GM12878 (cell line): ENCODE results near the gene GALT. TPM values are rescaled to one million over a fixed set of nuclear protein-coding genes. Genes with fewer than 3 reads are reported as not detected.

ENCODE experiments used
- ATAC-seq: fragments of 200-7000 bp; cut with Tn5 transposase; 3 replicates; pipeline ENCODE4 v1.9.1; 2020; ENCODE audit warnings: mild to moderate bottlenecking, moderate library complexity
- BruUV-seq: library from RNA; stranded (reverse); fragments of 400-500 nt; replicated peaks from 2 replicates; lab custom pipeline; 2021; lab: Mats Ljungman, UMichigan
- CTCF ChIA-PET: fragments of 300-600 bp; sonication (Branson Sonifier 250); formaldehyde crosslinking; extraction: SDS; loops from one replicate; lab custom pipeline; 2021; ENCODE audit warnings: inconsistent platforms; lab: Yijun Ruan, JAX
- POLR2A ChIA-PET: fragments of 350-600 bp; formaldehyde crosslinking; extraction: SDS; loops from one replicate; lab custom pipeline; 2021; ENCODE audit warnings: inconsistent platforms; lab: Charles Lee
- RAD21 ChIA-PET: fragments of 300-600 bp; sonication (Branson Sonifier 250); formaldehyde crosslinking; loops from one replicate; lab custom pipeline; 2023; ENCODE audit warnings: antibody characterized with exemption; ENCODE audit not compliant: unreplicated experiment; lab: Charles Lee
- SMC1A ChIA-PET: fragments of 300-600 bp; sonication (Branson Sonifier 250); formaldehyde crosslinking; loops from one replicate; lab custom pipeline; 2023; ENCODE audit not compliant: unreplicated experiment, uncharacterized antibody; lab: Charles Lee
- DNase-seq: peaks from one replicate; pipeline ENCODE4 v3.0.0-alpha.2; 2011; ENCODE audit warnings: low read depth, low spot score
- FAIRE-seq: peaks from 3 replicates; lab custom pipeline; 2011; peaks lifted over from hg19 to GRCh38; lab: Jason Lieb, UNC
- H2AFZ ChIP-seq: 2 replicates; pipeline ENCODE4 v1.6.0; 2011; ENCODE audit warnings: low read depth, low read length, control low read depth; ENCODE audit not compliant: control insufficient read depth
- H3K27ac ChIP-seq: 2 replicates; pipeline ENCODE4 v1.5.1; 2011; ENCODE audit warnings: control low read depth; ENCODE audit not compliant: control insufficient read depth, insufficient read depth
- H3K27me3 ChIP-seq, 2 experiments: replicated peaks in 1 of 2; 2 replicates each; pipeline versions ENCODE4 v1.6.0 to v1.6.1; 2011; ENCODE audit warnings: low read length in 1 of 2; ENCODE audit not compliant: control insufficient read depth in 2 of 2, insufficient read depth in 2 of 2
- H3K36me3 ChIP-seq, 2 experiments: 2 replicates each; pipeline ENCODE4 v1.5.1; 2011; ENCODE audit warnings: low read length in 1 of 2; ENCODE audit not compliant: control insufficient read depth in 2 of 2, insufficient read depth in 2 of 2
- H3K4me1 ChIP-seq: 2 replicates; pipeline ENCODE4 v1.6.1; 2011; ENCODE audit warnings: mild to moderate bottlenecking, low read length, moderate library complexity, mixed read lengths; ENCODE audit not compliant: control insufficient read depth, insufficient read depth
- H3K4me2 ChIP-seq: 2 replicates; pipeline ENCODE4 v1.6.0; 2011; ENCODE audit warnings: control low read depth; ENCODE audit not compliant: control insufficient read depth, insufficient read depth
- H3K4me3 ChIP-seq: fragments of 200-600 bp; sonication (generic); 2 replicates; pipeline ENCODE4 v1.5.1; 2016
- H3K79me2 ChIP-seq: 2 replicates; pipeline ENCODE4 v1.6.0; 2011; ENCODE audit warnings: low read length; ENCODE audit not compliant: control insufficient read depth, insufficient read depth
- H3K9ac ChIP-seq: 2 replicates; pipeline ENCODE4 v1.8.0; 2011; ENCODE audit warnings: low read length, control low read depth, mixed read lengths; ENCODE audit not compliant: control insufficient read depth, insufficient read depth
- H3K9me3 ChIP-seq: replicated peaks from 3 replicates; pipeline ENCODE4 v1.5.1; 2011; ENCODE audit warnings: mild to moderate bottlenecking, low read length; ENCODE audit not compliant: control insufficient read depth, insufficient read depth
- H4K20me1 ChIP-seq: 2 replicates; pipeline ENCODE4 v1.6.0; 2011; ENCODE audit not compliant: control insufficient read depth, insufficient read depth
- ASH2L ChIP-seq: fragments of 300-600, 200-600 bp; sonication (generic); IDR thresholded peaks from 2 replicates; pipeline ENCODE4 v1.6.1; 2017; ENCODE audit warnings: low read depth, mild to moderate bottlenecking, borderline replicate concordance
- ATF2 ChIP-seq: IDR thresholded peaks from 2 replicates; pipeline ENCODE4 v1.6.1; 2012; ENCODE audit warnings: low read length, inconsistent platforms
- ATF7 ChIP-seq: fragments of 450-650 bp; IDR thresholded peaks from 2 replicates; pipeline ENCODE4 v1.6.1; 2016; ENCODE audit warnings: low read depth, mild to moderate bottlenecking
- CHD1 ChIP-seq: IDR thresholded peaks from 2 replicates; pipeline ENCODE4 v1.6.1; 2012; ENCODE audit warnings: low read depth, low read length, improper control_type of control experiment
- CHD4 ChIP-seq: fragments of 200-600 bp; sonication (generic); IDR thresholded peaks from 2 replicates; pipeline ENCODE4 v1.6.1; 2016; ENCODE audit warnings: mild to moderate bottlenecking
- DPF2 ChIP-seq: fragments of 450-650 bp; IDR thresholded peaks from 2 replicates; pipeline ENCODE4 v1.6.1; 2017; ENCODE audit warnings: mild to moderate bottlenecking
- HCFC1 ChIP-seq: fragments of 150-350 bp; IDR thresholded peaks from 2 replicates; pipeline ENCODE4 v1.6.1; 2014; ENCODE audit warnings: low read length
- LARP7 ChIP-seq: fragments of 450-650 bp; IDR thresholded peaks from 2 replicates; pipeline ENCODE4 v1.6.1; 2017; ENCODE audit warnings: mild to moderate bottlenecking
- NFIC ChIP-seq: IDR thresholded peaks from 2 replicates; pipeline ENCODE4 v1.6.1; 2012; ENCODE audit warnings: low read depth, mild to moderate bottlenecking, inconsistent platforms, low read length, moderate library complexity
- NFXL1 ChIP-seq: fragments of 450-650 bp; IDR thresholded peaks from 2 replicates; pipeline ENCODE4 v1.6.1; 2017; ENCODE audit warnings: antibody characterized with exemption, mild to moderate bottlenecking, borderline replicate concordance
- POLR2AphosphoS2 ChIP-seq: IDR thresholded peaks from 2 replicates; pipeline ENCODE4 v1.6.1; 2011; ENCODE audit warnings: low read depth, mild to moderate bottlenecking, low read length, improper control_type of control experiment, moderate library complexity
- SMAD1 ChIP-seq: fragments of 450-650 bp; IDR thresholded peaks from 2 replicates; pipeline ENCODE4 v1.6.1; 2018; ENCODE audit warnings: mild to moderate bottlenecking, low read depth; ENCODE audit not compliant: partially characterized antibody
- WRNIP1 ChIP-seq: IDR thresholded peaks from 2 replicates; pipeline ENCODE4 v1.6.1; 2011; ENCODE audit warnings: low read depth, low read length, improper control_type of control experiment, borderline replicate concordance
- ZBED1 ChIP-seq: IDR thresholded peaks from 2 replicates; pipeline ENCODE4 v1.6.1; 2016; ENCODE audit warnings: borderline replicate concordance
- ZNF622 ChIP-seq: fragments of 450-650 bp; IDR thresholded peaks from 2 replicates; pipeline ENCODE4 v1.6.1; 2017; ENCODE audit warnings: mild to moderate bottlenecking, inconsistent platforms
- WGBS: methylation state at CpG from one replicate; pipeline ENCODE4 v1.1.6; 2016; ENCODE audit warnings: low lambda C conversion rate; ENCODE audit not compliant: insufficient replicate concordance, insufficient coverage; ENCODE audit errors: missing lambda C conversion rate; 5-methylcytosine and 5-hydroxymethylcytosine counted together
- in situ Hi-C: fragments of 300-500 bp; cut with MboI; formaldehyde crosslinking; loops from 9 replicates; pipeline ENCODE4 v1.14.3; 2018; ENCODE audit warnings: mixed read lengths
- intact Hi-C: fragments of 100-400 bp; cut with micrococcal nuclease; formaldehyde crosslinking; loops from one replicate; pipeline ENCODE4 v1.14.2; 2022; ENCODE audit not compliant: unreplicated experiment
- polyA plus RNA-seq, 11 experiments: library from polyadenylated mRNA; depleted of rRNA in 4 of 11; unstranded in 6 of 11; stranded (reverse) in 5 of 11; fragments of >200 nt; fragmentation: Nextera tagmentation in 4 of 11; fragmentation: Illumina TruSeq in 1 of 11; extraction: Ambion mirVana in 4 of 11; extraction: Trizol in 1 of 11; gene quantifications; 1 replicate in 1 of 11; 2 replicates in 10 of 11; pipeline versions ENCODE4 v1.2.1 to v1.2.3, GENCODE V29; 2011 to 2016; ENCODE audit warnings: inconsistent platforms in 2 of 11, missing spikeins in 2 of 11, low read depth in 1 of 11
- total RNA-seq, 4 experiments: library from RNA; depleted of rRNA in 3 of 4; stranded (reverse); fragments of >200 nt in 3 of 4; fragmentation: Illumina TruSeq in 1 of 4; extraction: Trizol in 1 of 4; gene quantifications; 2 replicates each; pipeline versions ENCODE4 v1.2.1 to v1.2.3, GENCODE V29; 2013 to 2021
- TF ChIP-seq, protein P1 (sequence below): fragments of 450-650 bp; IDR thresholded peaks from 2 replicates; pipeline ENCODE4 v1.6.1; 2014; ENCODE audit warnings: mild to moderate bottlenecking

Gene GALT
- total and polyA plus RNA-seq, 10 of the 15 experiments (the other 5 are each of a cell fraction or from before 2014, with no cell fraction given) = 9.3 to 34.1 (median 26.9) TPM

DNA sequence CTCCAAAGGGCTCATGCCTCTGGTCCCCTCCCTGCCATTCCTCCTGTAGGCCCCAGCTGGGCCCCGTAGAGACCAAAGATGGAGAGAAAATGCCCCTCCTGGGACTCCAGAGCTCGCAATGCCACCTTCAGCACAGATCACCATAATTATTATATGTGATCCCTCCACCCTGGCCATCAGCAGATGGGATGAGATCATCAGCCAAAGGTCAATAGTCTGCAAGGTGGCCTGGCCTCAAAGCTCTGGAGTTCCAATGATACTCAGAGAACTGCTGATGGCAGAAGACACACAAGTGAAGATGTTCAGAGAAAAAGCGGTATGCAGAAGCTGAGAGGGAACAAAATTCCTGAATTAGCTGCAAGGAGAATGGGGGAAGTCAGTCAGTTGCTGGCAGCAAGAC, 39.6 kb upstream of the GALT start (continued):
- no peak for TF ChIP-seq ASH2L

GRCh38 chr9:34607331-34607730, 39.1 kb upstream of the GALT start:
- DNase-seq (no peak), ATAC-seq (no peak), FAIRE-seq (no peak)
- POLR2A ChIA-PET = no interaction called here
- Histone ChIP-seq H4K20me1 (no peaks in the 10 kb centered on the region), H3K4me1 (peaks cover 2% of the 10 kb centered on the region; the same call in 1 of the 2 replicates), H3K9me3 (no peaks in the 10 kb centered on the region; the same call in 2 of the 3 replicates), H3K79me2 (peaks cover 6% of the 10 kb centered on the region), H3K4me2 (no peak overlapping the region), H3K36me3 (0 out of 4 replicates have a peak, but pooled peaks cover 0 to 2% of the 10 kb centered on the region in 2 experiments), H2AFZ (no peak overlapping the region), H3K27ac (no peak overlapping the region), H3K9ac (no peak overlapping the region), H3K4me3 (no peak overlapping the region), H3K27me3 (peaks cover 0 to 1% of the 10 kb centered on the region in 2 experiments; a peak in 2 of 4 replicates)
- CTCF ChIA-PET = interaction anchor here (1.6 kb wide), 1 partner anchor 13 kb away, joined by 3 read pairs; the partner anchor contains the start of gene DCTN3
- intact Hi-C loops (no loop called here), in situ Hi-C loops (no loop called here)
- BruUV-seq = no TSS peak
- TF ChIP-seq ZBED1 = no peak
- no peak for TF ChIP-seq NFIC
- TF ChIP-seq, protein P1, sequence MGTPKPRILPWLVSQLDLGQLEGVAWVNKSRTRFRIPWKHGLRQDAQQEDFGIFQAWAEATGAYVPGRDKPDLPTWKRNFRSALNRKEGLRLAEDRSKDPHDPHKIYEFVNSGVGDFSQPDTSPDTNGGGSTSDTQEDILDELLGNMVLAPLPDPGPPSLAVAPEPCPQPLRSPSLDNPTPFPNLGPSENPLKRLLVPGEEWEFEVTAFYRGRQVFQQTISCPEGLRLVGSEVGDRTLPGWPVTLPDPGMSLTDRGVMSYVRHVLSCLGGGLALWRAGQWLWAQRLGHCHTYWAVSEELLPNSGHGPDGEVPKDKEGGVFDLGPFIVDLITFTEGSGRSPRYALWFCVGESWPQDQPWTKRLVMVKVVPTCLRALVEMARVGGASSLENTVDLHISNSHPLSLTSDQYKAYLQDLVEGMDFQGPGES = no peak
- no peak for TF ChIP-seq LARP7
- TF ChIP-seq CHD4 = no peak
- no peak for TF ChIP-seq ATF2
- no peak for TF ChIP-seq HCFC1
- TF ChIP-seq NFXL1 = no peak
- no peak for TF ChIP-seq ZNF622
- TF ChIP-seq DPF2 = no peak
- TF ChIP-seq SMAD1 = no peak
- TF ChIP-seq WRNIP1 = no peak
- no peak for TF ChIP-seq ATF7
- TF ChIP-seq POLR2AphosphoS2 = no peak
- TF ChIP-seq CHD1 = no peak
- WGBS = 50% methylated on average over 2 of the region's 2 CpGs
- SMC1A ChIA-PET = interaction anchor here (0.6 to 1.0 kb wide), 2 partner anchors 15 to 111 kb away, joined by 3 read pairs; no protein-coding TSS in a partner anchor
- RAD21 ChIA-PET = interaction anchor here (1.3 kb wide), 1 partner anchor 18 kb away, joined by 3 read pairs; no protein-coding TSS in a partner anchor
